Measurements from ENCODE around the gene RPL26.

RPL26 gene

DNA sequence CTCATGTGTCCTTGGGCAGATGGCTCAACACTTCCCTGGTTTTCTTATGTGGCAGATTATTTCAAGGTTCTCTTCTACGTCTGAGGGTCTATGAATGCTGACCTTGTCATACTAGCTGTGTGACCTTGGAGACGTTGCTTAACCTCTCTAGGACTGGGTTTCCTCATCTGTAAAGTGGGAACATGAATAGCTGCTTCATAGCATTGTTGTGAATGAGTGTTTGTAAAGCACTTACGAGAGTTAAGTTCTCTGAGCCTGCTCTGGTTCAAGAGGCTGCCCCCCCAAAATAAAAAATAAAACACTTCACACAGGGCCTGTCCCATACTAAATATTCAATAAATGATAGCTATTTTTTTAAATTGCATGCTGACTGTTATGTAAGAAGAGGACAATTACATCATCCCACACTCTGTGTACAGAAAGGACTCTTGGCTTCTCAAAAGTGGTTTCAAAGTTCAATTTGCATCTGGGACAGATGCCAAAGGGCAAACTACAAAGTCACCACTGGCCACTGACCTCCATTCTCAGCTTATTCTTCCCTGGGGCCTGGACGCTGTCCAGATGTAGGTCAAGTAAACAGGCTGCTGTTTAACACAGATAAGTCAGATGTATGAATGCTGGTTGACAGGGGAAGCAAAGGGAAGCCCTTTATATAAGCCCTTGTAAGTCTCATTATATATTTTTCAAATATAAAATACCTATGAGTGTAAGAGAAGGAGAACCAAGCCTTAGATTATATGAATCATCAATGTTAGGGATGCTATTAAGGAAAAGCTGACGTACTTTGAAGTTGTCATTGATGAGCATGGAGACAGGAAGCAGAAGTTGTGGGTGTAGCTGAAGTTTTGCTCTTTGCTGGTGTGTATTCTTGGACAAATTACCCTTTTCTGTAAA, 37.3 kb upstream of the RPL26 start:
- Mint-ChIP-seq H3K27ac (peak overlapping the region in 1 of 3 experiments; percentile 9), H3K9me3 (no peaks in the 10 kb centered on the region), H3K36me3 (ENCODE audit: low read depth) (no peaks in the 10 kb centered on the region), H3K27me3 (ENCODE audit: low read depth) (peaks cover 41% of the 10 kb centered on the region), H3K4me3 (no peak overlapping the region), H3K4me1 (peaks cover 10% of the 10 kb centered on the region)
- TF ChIP-seq, protein P1, sequence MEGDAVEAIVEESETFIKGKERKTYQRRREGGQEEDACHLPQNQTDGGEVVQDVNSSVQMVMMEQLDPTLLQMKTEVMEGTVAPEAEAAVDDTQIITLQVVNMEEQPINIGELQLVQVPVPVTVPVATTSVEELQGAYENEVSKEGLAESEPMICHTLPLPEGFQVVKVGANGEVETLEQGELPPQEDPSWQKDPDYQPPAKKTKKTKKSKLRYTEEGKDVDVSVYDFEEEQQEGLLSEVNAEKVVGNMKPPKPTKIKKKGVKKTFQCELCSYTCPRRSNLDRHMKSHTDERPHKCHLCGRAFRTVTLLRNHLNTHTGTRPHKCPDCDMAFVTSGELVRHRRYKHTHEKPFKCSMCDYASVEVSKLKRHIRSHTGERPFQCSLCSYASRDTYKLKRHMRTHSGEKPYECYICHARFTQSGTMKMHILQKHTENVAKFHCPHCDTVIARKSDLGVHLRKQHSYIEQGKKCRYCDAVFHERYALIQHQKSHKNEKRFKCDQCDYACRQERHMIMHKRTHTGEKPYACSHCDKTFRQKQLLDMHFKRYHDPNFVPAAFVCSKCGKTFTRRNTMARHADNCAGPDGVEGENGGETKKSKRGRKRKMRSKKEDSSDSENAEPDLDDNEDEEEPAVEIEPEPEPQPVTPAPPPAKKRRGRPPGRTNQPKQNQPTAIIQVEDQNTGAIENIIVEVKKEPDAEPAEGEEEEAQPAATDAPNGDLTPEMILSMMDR (IDR thresholded peaks at IDR 0.05; ENCODE audit: unreplicated experiment in 3 of 3): no peak

DNA sequence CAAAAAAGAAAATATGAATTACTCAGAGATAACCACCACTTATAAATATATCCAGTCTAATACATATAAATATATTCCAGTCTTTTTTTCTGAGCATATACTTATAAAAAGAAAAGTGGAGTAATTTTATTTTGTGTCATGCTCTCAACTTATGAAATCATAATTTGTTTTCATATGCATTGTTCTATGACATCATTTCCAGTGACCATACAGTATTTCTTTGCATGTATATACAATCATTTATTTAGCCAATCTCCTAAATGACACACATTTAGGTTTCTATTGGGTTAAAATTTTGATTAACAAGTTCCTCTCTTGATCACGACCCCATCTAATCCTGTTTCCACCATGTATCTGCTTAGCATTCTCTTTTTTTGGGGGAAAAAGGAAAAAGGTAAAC, 36.3 kb upstream of the RPL26 start:
- TF ChIP-seq, protein P1 (IDR thresholded peaks at IDR 0.05; ENCODE audit: unreplicated experiment in 3 of 3): no peak
- H3K36me3 Mint-ChIP-seq (ENCODE audit: low read depth): no peaks in the 10 kb centered on the region
- peaks cover 10% of the 10 kb centered on the region for H3K4me1 Mint-ChIP-seq
- no peak overlapping the region for H3K27ac Mint-ChIP-seq
- H3K27me3 Mint-ChIP-seq (ENCODE audit: low read depth): peaks cover 40% of the 10 kb centered on the region
- H3K4me3 Mint-ChIP-seq: no peak overlapping the region
- H3K9me3 Mint-ChIP-seq: no peaks in the 10 kb centered on the region

DNA sequence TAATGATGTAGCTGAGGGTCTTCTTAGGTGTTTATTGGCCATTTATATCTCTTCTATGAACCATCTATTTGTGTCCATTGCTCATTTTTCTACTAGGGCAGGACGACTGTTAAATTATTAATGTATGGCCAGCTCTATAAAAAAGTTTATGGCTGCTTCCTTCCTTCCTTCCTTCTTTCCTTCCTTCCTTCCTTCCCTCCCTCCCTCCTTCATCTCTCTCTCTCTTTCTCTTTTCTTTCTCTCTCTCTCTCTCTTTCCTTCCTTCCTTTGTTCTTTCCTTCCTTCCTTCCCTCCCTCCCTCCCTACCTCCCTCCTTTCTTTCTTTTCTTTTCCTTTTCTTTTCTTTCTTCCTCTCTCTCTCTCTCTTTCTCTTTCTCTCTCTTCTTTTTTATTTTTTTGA, 35.5 kb upstream of the RPL26 start:
- Mint-ChIP-seq H3K27ac (no peak overlapping the region), H3K4me3 (no peak overlapping the region)

DNA sequence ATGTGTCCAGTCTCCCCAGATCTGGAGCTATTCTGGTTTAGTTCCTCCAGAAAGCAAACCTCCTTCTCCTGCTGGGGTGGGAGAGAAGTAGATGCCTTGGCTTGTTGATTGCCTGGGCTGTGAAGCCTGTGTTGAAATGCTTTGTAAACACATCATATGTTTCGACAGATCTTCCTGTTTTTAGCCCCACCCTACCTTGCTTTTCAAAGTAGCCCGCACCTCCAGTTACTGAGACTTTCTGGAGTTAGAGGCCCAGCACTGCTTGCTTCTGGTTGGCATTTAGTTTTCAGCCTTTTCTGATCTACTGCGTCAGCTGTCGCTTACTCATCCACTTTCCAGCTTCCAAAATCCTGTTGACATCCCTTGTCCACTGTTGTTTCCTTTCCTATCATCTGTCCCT, 34.8 kb upstream of the RPL26 start:
- no peaks in the 10 kb centered on the region for H3K36me3 Mint-ChIP-seq (ENCODE audit: low read depth)
- no peak overlapping the region for H3K27ac Mint-ChIP-seq
- H3K27me3 Mint-ChIP-seq (ENCODE audit: low read depth): peaks cover 43% of the 10 kb centered on the region
- TF ChIP-seq, protein P1 (IDR thresholded peaks at IDR 0.05; ENCODE audit: unreplicated experiment in 3 of 3): no peak
- H3K4me3 Mint-ChIP-seq: no peak overlapping the region
- peaks cover 10% of the 10 kb centered on the region for H3K4me1 Mint-ChIP-seq
- no peaks in the 10 kb centered on the region for H3K9me3 Mint-ChIP-seq

More for the DNA sequence above, 35.5 kb upstream of the RPL26 start:
- Mint-ChIP-seq H3K9me3 (no peaks in the 10 kb centered on the region), H3K36me3 (ENCODE audit: low read depth) (no peaks in the 10 kb centered on the region), H3K27me3 (ENCODE audit: low read depth) (peaks cover 40% of the 10 kb centered on the region), H3K4me1 (peaks cover 10% of the 10 kb centered on the region)
- TF ChIP-seq, protein P1 (IDR thresholded peaks at IDR 0.05; ENCODE audit: unreplicated experiment in 3 of 3): no peak

DNA sequence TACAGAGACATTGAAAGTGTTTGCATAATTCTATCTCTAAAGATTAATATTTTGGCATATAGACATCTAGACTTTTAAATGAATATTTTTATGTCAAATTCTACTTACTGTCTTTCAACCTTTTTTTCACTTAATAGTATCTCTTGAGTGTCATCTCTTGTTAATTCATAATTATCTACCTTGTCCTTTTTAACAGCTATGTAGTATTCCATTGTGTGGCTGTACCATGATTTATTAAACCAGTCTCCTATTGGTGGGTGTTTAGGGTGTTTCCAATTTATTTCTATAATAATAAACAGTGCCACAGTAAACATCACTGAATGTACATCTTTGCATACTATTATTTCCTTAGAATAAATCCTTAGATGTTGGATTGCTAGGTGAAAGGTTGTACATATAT, 30.9 kb upstream of the RPL26 start:
- Mint-ChIP-seq H3K4me1 (no peaks in the 10 kb centered on the region), H3K27me3 (ENCODE audit: low read depth) (peaks cover 34% of the 10 kb centered on the region), H3K9me3 (no peaks in the 10 kb centered on the region), H3K36me3 (ENCODE audit: low read depth) (no peaks in the 10 kb centered on the region), H3K4me3 (no peak overlapping the region), H3K27ac (no peak overlapping the region)
- TF ChIP-seq, protein P1 (IDR thresholded peaks at IDR 0.05; ENCODE audit: unreplicated experiment in 3 of 3): no peak

DNA sequence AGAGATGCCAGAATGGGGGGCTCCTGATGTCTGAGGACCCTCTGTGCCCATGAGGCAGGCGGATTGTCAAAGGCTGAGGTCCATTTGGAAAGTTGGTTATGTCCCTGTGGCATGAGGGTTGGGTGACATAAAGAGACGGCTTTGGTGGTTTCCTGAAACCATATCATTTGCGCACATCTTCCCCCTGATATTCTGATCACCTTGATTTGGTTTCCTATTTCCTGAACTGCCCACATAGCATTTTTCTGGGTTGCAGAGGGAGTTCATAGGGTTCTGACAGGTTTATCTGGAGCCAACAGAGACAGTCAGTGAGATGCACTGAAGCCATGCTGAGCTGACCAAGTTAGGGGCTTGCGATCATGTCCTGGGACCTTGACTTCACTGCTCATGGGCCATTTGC, 30.3 kb upstream of the RPL26 start:
- no peaks in the 10 kb centered on the region for H3K9me3 Mint-ChIP-seq

More for the DNA sequence above, 30.3 kb upstream of the RPL26 start:
- no peaks in the 10 kb centered on the region for H3K36me3 Mint-ChIP-seq (ENCODE audit: low read depth)
- H3K4me1 Mint-ChIP-seq: no peaks in the 10 kb centered on the region
- H3K27me3 Mint-ChIP-seq (ENCODE audit: low read depth): peaks cover 31% of the 10 kb centered on the region
- H3K27ac Mint-ChIP-seq: no peak overlapping the region
- H3K4me3 Mint-ChIP-seq: no peak overlapping the region
- TF ChIP-seq, protein P1 (IDR thresholded peaks at IDR 0.05; ENCODE audit: unreplicated experiment in 3 of 3): no peak

Measured in nephron (organoid).